SK-N-SH treated with all-trans-retinoic acid at 6 μM for 48 hours (cell line): ENCODE results near the gene CLEC3A.

Experiments
- ATAC-seq: fragments of 200-7000 bp; cut with Tn5 transposase; 3 replicates; pipeline ENCODE4 v1.9.1; 2020; ENCODE audit warnings: mild to moderate bottlenecking, moderate library complexity
- ARNTL ChIP-seq: fragments of 450-650 bp; formaldehyde crosslinking; IDR thresholded peaks from 2 replicates; pipeline ENCODE4 v1.5.0; 2020; ENCODE audit warnings: low read depth, mild to moderate bottlenecking, moderate library complexity, borderline replicate concordance
- BACH2 ChIP-seq: fragments of 250-450 bp; sonication (Bioruptor Pico); IDR thresholded peaks from 2 replicates; pipeline ENCODE4 v1.9.0; 2021; ENCODE audit warnings: mild to moderate bottlenecking, borderline replicate concordance
- CSDC2 ChIP-seq: fragments of 250-450 bp; sonication (Bioruptor Pico); IDR thresholded peaks from 2 replicates; pipeline ENCODE4 v1.5.0; 2020; ENCODE audit warnings: mild to moderate bottlenecking, moderate library complexity
- ESRRG ChIP-seq: fragments of 250-450 bp; sonication (Bioruptor Pico); IDR thresholded peaks from 2 replicates; pipeline ENCODE4 v1.6.1; 2021; ENCODE audit warnings: mild to moderate bottlenecking
- GLIS3 ChIP-seq: fragments of 250-450 bp; sonication (Bioruptor Pico); IDR thresholded peaks from 2 replicates; pipeline ENCODE4 v1.5.0; 2020; ENCODE audit warnings: mild to moderate bottlenecking, moderate library complexity
- ISL1 ChIP-seq: fragments of 250-450 bp; sonication (Bioruptor Pico); IDR thresholded peaks from 2 replicates; pipeline ENCODE4 v2.1.2; 2022; ENCODE audit warnings: mild to moderate bottlenecking, moderate library complexity
- OSR1 ChIP-seq: fragments of 250-450 bp; sonication (Bioruptor Pico); IDR thresholded peaks from 2 replicates; pipeline ENCODE4 v1.8.0; 2022; ENCODE audit warnings: moderate library complexity, mild to moderate bottlenecking, inconsistent platforms
- PPARA ChIP-seq: fragments of 250-450 bp; sonication (Bioruptor Pico); IDR thresholded peaks from 2 replicates; pipeline ENCODE4 v1.5.0; 2020; ENCODE audit warnings: mild to moderate bottlenecking, borderline replicate concordance
- RARB ChIP-seq: fragments of 250-450 bp; sonication (Bioruptor Pico); IDR thresholded peaks from 2 replicates; pipeline ENCODE4 v1.8.0; 2021; ENCODE audit warnings: mild to moderate bottlenecking, moderate library complexity
- SNAI2 ChIP-seq: fragments of 250-450 bp; sonication (Bioruptor Pico); IDR thresholded peaks from 2 replicates; pipeline ENCODE4 v1.5.0; 2020; ENCODE audit warnings: mild to moderate bottlenecking, moderate library complexity
- TCF4 ChIP-seq: fragments of 250-450 bp; sonication (Bioruptor Pico); IDR thresholded peaks from 2 replicates; pipeline ENCODE4 v1.8.0; 2021; ENCODE audit warnings: mild to moderate bottlenecking, moderate library complexity, borderline replicate concordance
- TOX ChIP-seq: fragments of 250-450 bp; sonication (Bioruptor Pico); IDR thresholded peaks from 2 replicates; pipeline ENCODE4 v1.8.0; 2021; ENCODE audit warnings: mild to moderate bottlenecking, moderate library complexity, borderline replicate concordance
- ZC3H10 ChIP-seq: fragments of 250-450 bp; sonication (Bioruptor Pico); IDR thresholded peaks from 2 replicates; pipeline ENCODE4 v1.5.1; 2021; ENCODE audit warnings: mild to moderate bottlenecking, moderate library complexity
- ZFP30 ChIP-seq: fragments of 450-650 bp; formaldehyde crosslinking; IDR thresholded peaks from 2 replicates; pipeline ENCODE4 v1.5.0; 2022; ENCODE audit warnings: mild to moderate bottlenecking, moderate library complexity
- ZNF565 ChIP-seq: fragments of 450-650 bp; formaldehyde crosslinking; conservative IDR thresholded peaks from 2 replicates; pipeline ENCODE4 v1.5.0; 2020; ENCODE audit warnings: low read depth, mild to moderate bottlenecking, moderate library complexity
- ZNF70 ChIP-seq: fragments of 450-650 bp; formaldehyde crosslinking; IDR thresholded peaks from 2 replicates; pipeline ENCODE4 v1.5.0; 2020; ENCODE audit warnings: mild to moderate bottlenecking, moderate library complexity
- ZNF8 ChIP-seq: fragments of 450-650 bp; formaldehyde crosslinking; IDR thresholded peaks from 2 replicates; pipeline ENCODE4 v1.5.0; 2020; ENCODE audit warnings: mild to moderate bottlenecking, moderate library complexity
- TF ChIP-seq, protein P1 (sequence below): fragments of 250-450 bp; sonication (Bioruptor Pico); IDR thresholded peaks from 2 replicates; pipeline ENCODE4 v1.5.1; 2020; ENCODE audit warnings: low read depth, mild to moderate bottlenecking, moderate library complexity
- TF ChIP-seq, protein P2 (sequence below): fragments of 250-450 bp; sonication (Bioruptor Pico); IDR thresholded peaks from 2 replicates; pipeline ENCODE4 v1.8.0; 2020; ENCODE audit warnings: mild to moderate bottlenecking, moderate library complexity, borderline replicate concordance
- TF ChIP-seq, protein P3 (sequence below): fragments of 250-450 bp; sonication (Bioruptor Pico); IDR thresholded peaks from 2 replicates; pipeline ENCODE4 v1.5.0; 2020; ENCODE audit warnings: mild to moderate bottlenecking, moderate library complexity
- TF ChIP-seq, protein P4 (sequence below): fragments of 250-450 bp; sonication (Bioruptor Pico); IDR thresholded peaks from 2 replicates; pipeline ENCODE4 v1.5.1; 2021; ENCODE audit warnings: mild to moderate bottlenecking, moderate library complexity
- TF ChIP-seq, protein P5 (sequence below): fragments of 250-450 bp; sonication (Bioruptor Pico); IDR thresholded peaks from 2 replicates; pipeline ENCODE4 v1.8.0; 2021; ENCODE audit warnings: low read depth, mild to moderate bottlenecking, moderate library complexity, borderline replicate concordance

Gene CLEC3A

DNA sequence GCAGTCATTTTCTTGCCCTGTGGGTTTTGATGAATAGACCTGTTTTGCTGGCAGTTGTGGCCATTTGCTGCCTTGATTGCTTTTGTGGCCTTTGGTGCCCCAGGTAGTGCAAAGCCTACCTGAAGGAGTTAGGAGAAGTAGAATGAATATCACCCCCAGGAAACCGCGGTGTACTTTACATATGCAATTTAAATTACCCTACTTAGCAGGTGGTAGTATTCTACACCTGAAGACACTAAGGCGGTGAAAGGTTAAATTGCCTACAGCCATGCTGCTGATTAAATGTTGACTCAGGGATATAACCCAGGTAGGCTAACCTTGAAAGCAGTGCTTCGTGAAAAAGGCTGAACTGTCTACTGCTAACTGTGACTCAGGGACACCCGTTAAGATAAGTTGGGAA lies 49.9 kb downstream of the CLEC3A start:
- TF ChIP-seq, protein P1, sequence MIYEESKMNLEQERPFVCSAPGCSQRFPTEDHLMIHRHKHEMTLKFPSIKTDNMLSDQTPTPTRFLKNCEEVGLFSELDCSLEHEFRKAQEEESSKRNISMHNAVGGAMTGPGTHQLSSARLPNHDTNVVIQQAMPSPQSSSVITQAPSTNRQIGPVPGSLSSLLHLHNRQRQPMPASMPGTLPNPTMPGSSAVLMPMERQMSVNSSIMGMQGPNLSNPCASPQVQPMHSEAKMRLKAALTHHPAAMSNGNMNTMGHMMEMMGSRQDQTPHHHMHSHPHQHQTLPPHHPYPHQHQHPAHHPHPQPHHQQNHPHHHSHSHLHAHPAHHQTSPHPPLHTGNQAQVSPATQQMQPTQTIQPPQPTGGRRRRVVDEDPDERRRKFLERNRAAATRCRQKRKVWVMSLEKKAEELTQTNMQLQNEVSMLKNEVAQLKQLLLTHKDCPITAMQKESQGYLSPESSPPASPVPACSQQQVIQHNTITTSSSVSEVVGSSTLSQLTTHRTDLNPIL (CRISPR knock-in tag) = no peak
- no peak for TF ChIP-seq CSDC2
- TF ChIP-seq, protein P2, sequence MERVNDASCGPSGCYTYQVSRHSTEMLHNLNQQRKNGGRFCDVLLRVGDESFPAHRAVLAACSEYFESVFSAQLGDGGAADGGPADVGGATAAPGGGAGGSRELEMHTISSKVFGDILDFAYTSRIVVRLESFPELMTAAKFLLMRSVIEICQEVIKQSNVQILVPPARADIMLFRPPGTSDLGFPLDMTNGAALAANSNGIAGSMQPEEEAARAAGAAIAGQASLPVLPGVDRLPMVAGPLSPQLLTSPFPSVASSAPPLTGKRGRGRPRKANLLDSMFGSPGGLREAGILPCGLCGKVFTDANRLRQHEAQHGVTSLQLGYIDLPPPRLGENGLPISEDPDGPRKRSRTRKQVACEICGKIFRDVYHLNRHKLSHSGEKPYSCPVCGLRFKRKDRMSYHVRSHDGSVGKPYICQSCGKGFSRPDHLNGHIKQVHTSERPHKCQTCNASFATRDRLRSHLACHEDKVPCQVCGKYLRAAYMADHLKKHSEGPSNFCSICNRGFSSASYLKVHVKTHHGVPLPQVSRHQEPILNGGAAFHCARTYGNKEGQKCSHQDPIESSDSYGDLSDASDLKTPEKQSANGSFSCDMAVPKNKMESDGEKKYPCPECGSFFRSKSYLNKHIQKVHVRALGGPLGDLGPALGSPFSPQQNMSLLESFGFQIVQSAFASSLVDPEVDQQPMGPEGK = no peak
- no peak for TF ChIP-seq BACH2
- no peak for TF ChIP-seq SNAI2
- TF ChIP-seq TCF4 = no peak
- ATAC-seq = no peak

DNA sequence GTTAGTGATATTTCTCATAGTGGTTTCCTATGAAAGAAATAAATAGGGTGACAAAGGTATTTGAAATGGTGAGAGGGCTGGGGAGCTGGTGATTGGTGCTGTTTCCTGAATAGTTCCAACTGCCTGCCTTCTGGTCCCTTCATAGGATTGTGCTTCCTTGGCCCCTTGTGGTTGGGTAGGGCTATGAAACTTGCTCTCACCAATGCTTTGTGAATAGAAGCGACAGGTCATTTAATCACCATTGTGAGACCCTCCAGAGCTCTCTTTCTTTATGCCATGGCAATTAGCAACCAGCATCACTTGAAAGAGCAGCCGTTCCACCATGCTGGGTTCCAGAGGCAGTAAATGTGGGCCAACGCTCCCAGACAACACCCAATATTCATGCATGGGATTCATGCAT lies 53.5 kb downstream of the CLEC3A start:
- no peak for ATAC-seq
- TF ChIP-seq TCF4 (no peak), GLIS3 (CRISPR knock-in tag) (no peak), SNAI2 (no peak), ZNF8 (no peak), ZFP30 (CRISPR knock-in tag) (no peak), ZNF565 (CRISPR knock-in tag) (no peak), ARNTL (CRISPR knock-in tag) (no peak), ESRRG (CRISPR knock-in tag) (no peak), ZC3H10 (CRISPR knock-in tag) (no peak), OSR1 (CRISPR knock-in tag) (no peak), ZNF70 (CRISPR knock-in tag) (no peak), TOX (no peak), CSDC2 (no peak), RARB (CRISPR knock-in tag) (no peak)
- TF ChIP-seq, protein P3, sequence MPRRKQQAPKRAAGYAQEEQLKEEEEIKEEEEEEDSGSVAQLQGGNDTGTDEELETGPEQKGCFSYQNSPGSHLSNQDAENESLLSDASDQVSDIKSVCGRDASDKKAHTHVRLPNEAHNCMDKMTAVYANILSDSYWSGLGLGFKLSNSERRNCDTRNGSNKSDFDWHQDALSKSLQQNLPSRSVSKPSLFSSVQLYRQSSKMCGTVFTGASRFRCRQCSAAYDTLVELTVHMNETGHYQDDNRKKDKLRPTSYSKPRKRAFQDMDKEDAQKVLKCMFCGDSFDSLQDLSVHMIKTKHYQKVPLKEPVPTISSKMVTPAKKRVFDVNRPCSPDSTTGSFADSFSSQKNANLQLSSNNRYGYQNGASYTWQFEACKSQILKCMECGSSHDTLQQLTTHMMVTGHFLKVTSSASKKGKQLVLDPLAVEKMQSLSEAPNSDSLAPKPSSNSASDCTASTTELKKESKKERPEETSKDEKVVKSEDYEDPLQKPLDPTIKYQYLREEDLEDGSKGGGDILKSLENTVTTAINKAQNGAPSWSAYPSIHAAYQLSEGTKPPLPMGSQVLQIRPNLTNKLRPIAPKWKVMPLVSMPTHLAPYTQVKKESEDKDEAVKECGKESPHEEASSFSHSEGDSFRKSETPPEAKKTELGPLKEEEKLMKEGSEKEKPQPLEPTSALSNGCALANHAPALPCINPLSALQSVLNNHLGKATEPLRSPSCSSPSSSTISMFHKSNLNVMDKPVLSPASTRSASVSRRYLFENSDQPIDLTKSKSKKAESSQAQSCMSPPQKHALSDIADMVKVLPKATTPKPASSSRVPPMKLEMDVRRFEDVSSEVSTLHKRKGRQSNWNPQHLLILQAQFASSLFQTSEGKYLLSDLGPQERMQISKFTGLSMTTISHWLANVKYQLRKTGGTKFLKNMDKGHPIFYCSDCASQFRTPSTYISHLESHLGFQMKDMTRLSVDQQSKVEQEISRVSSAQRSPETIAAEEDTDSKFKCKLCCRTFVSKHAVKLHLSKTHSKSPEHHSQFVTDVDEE (CRISPR knock-in tag) = no peak
- TF ChIP-seq, protein P4, sequence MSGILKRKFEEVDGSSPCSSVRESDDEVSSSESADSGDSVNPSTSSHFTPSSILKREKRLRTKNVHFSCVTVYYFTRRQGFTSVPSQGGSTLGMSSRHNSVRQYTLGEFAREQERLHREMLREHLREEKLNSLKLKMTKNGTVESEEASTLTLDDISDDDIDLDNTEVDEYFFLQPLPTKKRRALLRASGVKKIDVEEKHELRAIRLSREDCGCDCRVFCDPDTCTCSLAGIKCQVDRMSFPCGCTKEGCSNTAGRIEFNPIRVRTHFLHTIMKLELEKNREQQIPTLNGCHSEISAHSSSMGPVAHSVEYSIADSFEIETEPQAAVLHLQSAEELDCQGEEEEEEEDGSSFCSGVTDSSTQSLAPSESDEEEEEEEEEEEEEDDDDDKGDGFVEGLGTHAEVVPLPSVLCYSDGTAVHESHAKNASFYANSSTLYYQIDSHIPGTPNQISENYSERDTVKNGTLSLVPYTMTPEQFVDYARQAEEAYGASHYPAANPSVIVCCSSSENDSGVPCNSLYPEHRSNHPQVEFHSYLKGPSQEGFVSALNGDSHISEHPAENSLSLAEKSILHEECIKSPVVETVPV (CRISPR knock-in tag) = no peak
- TF ChIP-seq, protein P5, sequence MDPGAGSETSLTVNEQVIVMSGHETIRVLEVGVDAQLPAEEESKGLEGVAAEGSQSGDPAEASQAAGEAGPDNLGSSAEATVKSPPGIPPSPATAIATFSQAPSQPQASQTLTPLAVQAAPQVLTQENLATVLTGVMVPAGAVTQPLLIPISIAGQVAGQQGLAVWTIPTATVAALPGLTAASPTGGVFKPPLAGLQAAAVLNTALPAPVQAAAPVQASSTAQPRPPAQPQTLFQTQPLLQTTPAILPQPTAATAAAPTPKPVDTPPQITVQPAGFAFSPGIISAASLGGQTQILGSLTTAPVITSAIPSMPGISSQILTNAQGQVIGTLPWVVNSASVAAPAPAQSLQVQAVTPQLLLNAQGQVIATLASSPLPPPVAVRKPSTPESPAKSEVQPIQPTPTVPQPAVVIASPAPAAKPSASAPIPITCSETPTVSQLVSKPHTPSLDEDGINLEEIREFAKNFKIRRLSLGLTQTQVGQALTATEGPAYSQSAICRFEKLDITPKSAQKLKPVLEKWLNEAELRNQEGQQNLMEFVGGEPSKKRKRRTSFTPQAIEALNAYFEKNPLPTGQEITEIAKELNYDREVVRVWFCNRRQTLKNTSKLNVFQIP (CRISPR knock-in tag) = no peak

DNA sequence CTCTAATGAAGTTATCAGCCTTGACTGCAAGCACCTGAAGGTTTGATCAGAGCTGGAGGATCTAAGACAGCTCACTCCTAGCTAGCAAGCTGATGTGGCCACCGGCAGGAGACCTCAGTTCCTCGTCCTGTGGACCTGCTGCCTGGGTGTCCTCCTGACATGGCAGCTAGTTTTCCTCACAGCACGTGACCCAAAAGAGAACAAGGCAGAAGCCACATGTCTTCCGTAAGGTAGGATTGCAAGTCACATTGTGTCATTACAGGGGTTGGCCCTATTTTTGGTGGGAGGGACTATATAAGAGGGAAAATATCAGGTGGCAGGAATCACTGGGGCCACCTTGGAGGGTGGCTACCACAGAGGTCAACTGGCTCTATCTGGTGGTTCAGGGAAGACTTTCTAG lies 59.0 kb downstream of the CLEC3A start:
- no peak for ATAC-seq
- TF ChIP-seq, protein P2 = no peak
- TF ChIP-seq ESRRG (CRISPR knock-in tag) (no peak), ZNF565 (CRISPR knock-in tag) (no peak), PPARA (CRISPR knock-in tag) (no peak), ZFP30 (CRISPR knock-in tag) (no peak), CSDC2 (no peak), TCF4 (no peak), TOX (no peak), BACH2 (no peak), ISL1 (CRISPR knock-in tag) (no peak), RARB (CRISPR knock-in tag) (no peak)
- TF ChIP-seq, protein P4 (CRISPR knock-in tag) = no peak
- TF ChIP-seq, protein P1 (CRISPR knock-in tag) = no peak
- TF ChIP-seq, protein P5 (CRISPR knock-in tag) = no peak
